Hepatocyte (in vitro differentiated cells): ENCODE measurements around the gene PDE4B.

ENCODE experiments used
- CTCF ChIP-seq: fragments of 200-600 bp; sonication (generic); IDR thresholded peaks from 2 replicates; pipeline ENCODE4 v1.5.1; 2016; ENCODE audit warnings: antibody characterized with exemption, mild to moderate bottlenecking; ENCODE audit not compliant: poor library complexity
- EZH2 ChIP-seq: fragments of 200-600 bp; sonication (generic); IDR thresholded peaks from 2 replicates; pipeline ENCODE4 v1.6.1; 2016; ENCODE audit warnings: antibody characterized with exemption, mild to moderate bottlenecking, borderline replicate concordance
- EZH2phosphoT487 ChIP-seq: fragments of 200-600 bp; sonication (generic); IDR thresholded peaks from one replicate; pipeline ENCODE4 v1.6.1; 2018; ENCODE audit warnings: antibody characterized with exemption, mild to moderate bottlenecking, low read depth, moderate library complexity; ENCODE audit not compliant: unreplicated experiment, severe bottlenecking

- TF ChIP-seq CTCF (no peak), EZH2 (no peak), EZH2phosphoT487 (no peak)
These were observed 551.1 kb downstream of the PDE4B start for GRCh38 chr1:66343569-66344325.
